Keratinocyte (primary cell): ENCODE measurements around the gene MYH6. TPM values are rescaled to one million over a fixed set of nuclear protein-coding genes. Genes with fewer than 3 reads are reported as not detected.

Experiments used
- DNase-seq: peaks from one replicate; pipeline ENCODE4 v3.0.0-alpha.2; 2011; ENCODE audit warnings: low read depth, missing footprints, low spot score
- FAIRE-seq: peaks from 2 replicates; lab custom pipeline; 2011; peaks lifted over from hg19 to GRCh38; lab: Jason Lieb, UNC
- H2AFZ ChIP-seq: 2 replicates; pipeline ENCODE4 v1.6.0; 2012; ENCODE audit warnings: low read length, control low read depth, inconsistent platforms; ENCODE audit not compliant: control insufficient read depth
- H3K27ac ChIP-seq: 2 replicates; pipeline ENCODE4 v1.5.1; 2011; ENCODE audit warnings: low read length; ENCODE audit not compliant: control insufficient read depth, insufficient read depth
- H3K27me3 ChIP-seq: 3 replicates; pipeline ENCODE4 v1.6.0; 2011; ENCODE audit warnings: low read length; ENCODE audit not compliant: control insufficient read depth, insufficient read depth; ENCODE audit errors: extremely low read depth
- H3K36me3 ChIP-seq, 2 experiments: 2 replicates in 1 of 2; 3 replicates in 1 of 2; pipeline ENCODE4 v1.5.1; 2011; ENCODE audit warnings: low read length in 2 of 2, mild to moderate bottlenecking in 1 of 2; ENCODE audit not compliant: control insufficient read depth in 2 of 2, insufficient read depth in 2 of 2; ENCODE audit errors: extremely low read depth in 1 of 2
- H3K4me1 ChIP-seq: 3 replicates; pipeline ENCODE4 v1.5.1; 2011; ENCODE audit warnings: low read length; ENCODE audit not compliant: control insufficient read depth, insufficient read depth; ENCODE audit errors: extremely low read depth
- H3K4me2 ChIP-seq: 3 replicates; pipeline ENCODE4 v1.6.0; 2011; ENCODE audit warnings: low read depth, low read length; ENCODE audit not compliant: control insufficient read depth, insufficient read depth; ENCODE audit errors: extremely low read depth
- H3K4me3 ChIP-seq, 3 experiments: fragments of 200-600 bp in 1 of 3; sonication (generic) in 1 of 3; 2 replicates in 2 of 3; 3 replicates in 1 of 3; pipeline ENCODE4 v1.5.1; 2011 to 2016; ENCODE audit warnings: low read length in 3 of 3, mild to moderate bottlenecking in 3 of 3, control low read depth in 2 of 3, inconsistent platforms in 1 of 3, low read depth in 1 of 3, mixed read lengths in 1 of 3, mixed run types in 1 of 3, moderate library complexity in 1 of 3; ENCODE audit not compliant: control insufficient read depth in 2 of 3, insufficient read depth in 2 of 3; ENCODE audit errors: extremely low read depth in 1 of 3
- H3K79me2 ChIP-seq: 2 replicates; pipeline ENCODE4 v1.6.0; 2012; ENCODE audit warnings: low read length; ENCODE audit not compliant: control insufficient read depth, insufficient read depth
- H3K9ac ChIP-seq: 3 replicates; pipeline ENCODE4 v1.6.0; 2011; ENCODE audit warnings: low read length; ENCODE audit not compliant: control insufficient read depth, insufficient read depth; ENCODE audit errors: extremely low read depth
- H3K9me1 ChIP-seq: 3 replicates; pipeline ENCODE4 v1.6.0; 2011; ENCODE audit warnings: low read length; ENCODE audit not compliant: control insufficient read depth, insufficient read depth; ENCODE audit errors: extremely low read depth
- H3K9me3 ChIP-seq: 2 replicates; pipeline ENCODE4 v1.5.1; 2012; ENCODE audit warnings: low read depth, low read length; ENCODE audit not compliant: control insufficient read depth
- H4K20me1 ChIP-seq: 3 replicates; pipeline ENCODE4 v1.6.0; 2011; ENCODE audit warnings: low read length; ENCODE audit not compliant: control insufficient read depth, insufficient read depth; ENCODE audit errors: extremely low read depth
- CTCF ChIP-seq, 3 experiments: IDR thresholded peaks in 1 of 3; conservative IDR thresholded peaks in 1 of 3; optimal IDR thresholded peaks in 1 of 3; 2 replicates in 2 of 3; 3 replicates in 1 of 3; pipeline versions ENCODE3 to v1.5.1; 2011; ENCODE audit warnings: low read length in 3 of 3, mild to moderate bottlenecking in 3 of 3, moderate library complexity in 2 of 3, control low read depth in 1 of 3, inconsistent platforms in 1 of 3; ENCODE audit not compliant: insufficient read depth in 2 of 3; ENCODE audit errors: extremely low read depth in 1 of 3
- EZH2 ChIP-seq: IDR thresholded peaks from one replicate; pipeline ENCODE4 v1.6.1; 2012; ENCODE audit warnings: inconsistent platforms, mild to moderate bottlenecking, low read length, moderate library complexity
- dilution Hi-C: fragments of 300-500 bp; cut with MboI; formaldehyde crosslinking; loops from one replicate; pipeline ENCODE4 v1.7.0; 2020; ENCODE audit warnings: low sequenced_read_pairs; ENCODE audit not compliant: extremely low pct_ligation_motif_present
- polyA plus RNA-seq, 5 experiments: library from polyadenylated mRNA; depleted of rRNA in 3 of 5; stranded (reverse) in 3 of 5; stranded (forward) in 1 of 5; unstranded in 1 of 5; fragments of >200 nt; gene quantifications; 1 replicate in 1 of 5; 2 replicates in 3 of 5; 3 replicates in 1 of 5; pipeline versions ENCODE4 v1.2.1 to v1.2.3, GENCODE V29; 2011 to 2012; ENCODE audit warnings: missing spikeins in 2 of 5, low read depth in 1 of 5, low replicate concordance in 1 of 5

The MYH6 gene
- polyA plus RNA-seq, 1 donor (not counting 4 experiments of a cell fraction or from before 2014, with no cell fraction given): not detected

GRCh38 chr14:23411563-23412525 is 3.8 kb upstream of the MYH6 start:
- H3K36me3 ChIP-seq: no peaks in the 10 kb centered on the region
- dilution Hi-C loops: no loop called here
- H3K4me2 ChIP-seq: no peak overlapping the region
- H4K20me1 ChIP-seq: no peaks in the 10 kb centered on the region
- TF ChIP-seq CTCF (optimal IDR thresholded peaks at IDR 0.05 in 1 of 3, IDR thresholded peaks at IDR 0.05 in 1 of 3, conservative IDR thresholded peaks at IDR 0.05 in 1 of 3; ENCODE audit: extremely low read depth in 1 of 3, insufficient read depth in 2 of 3, low read length in 3 of 3) (no peak), EZH2 (no peak)
- no peaks in the 10 kb centered on the region for H3K4me1 ChIP-seq
- H3K4me3 ChIP-seq: no peak overlapping the region
- H3K9me3 ChIP-seq: no peaks in the 10 kb centered on the region
- no peak overlapping the region for H2AFZ ChIP-seq
- no peaks in the 10 kb centered on the region for H3K79me2 ChIP-seq
- no peak overlapping the region for H3K27ac ChIP-seq
- peaks cover 5% of the 10 kb centered on the region for H3K27me3 ChIP-seq
- H3K9ac ChIP-seq: no peak overlapping the region
- no peak for DNase-seq
- FAIRE-seq: no peak
- H3K9me1 ChIP-seq: no peaks in the 10 kb centered on the region

- FAIRE-seq (no peak), DNase-seq (no peak)
- no peak overlapping the region for H3K27ac ChIP-seq
- no peaks in the 10 kb centered on the region for H3K9me1 ChIP-seq
- no peaks in the 10 kb centered on the region for H3K79me2 ChIP-seq
- H2AFZ ChIP-seq: no peak overlapping the region
- H3K9ac ChIP-seq: no peak overlapping the region
- H3K4me1 ChIP-seq: no peaks in the 10 kb centered on the region
- dilution Hi-C loops: no loop called here
- H3K4me3 ChIP-seq: no peak overlapping the region
- no peaks in the 10 kb centered on the region for H3K9me3 ChIP-seq
- H3K36me3 ChIP-seq: no peaks in the 10 kb centered on the region
- peaks cover 5% of the 10 kb centered on the region for H3K27me3 ChIP-seq
- H3K4me2 ChIP-seq: no peak overlapping the region
- no peaks in the 10 kb centered on the region for H4K20me1 ChIP-seq
- no peak for TF ChIP-seq CTCF (optimal IDR thresholded peaks at IDR 0.05 in 1 of 3, IDR thresholded peaks at IDR 0.05 in 1 of 3, conservative IDR thresholded peaks at IDR 0.05 in 1 of 3; ENCODE audit: extremely low read depth in 1 of 3, insufficient read depth in 2 of 3, low read length in 3 of 3)
- no peak for TF ChIP-seq EZH2
These were observed 2.0 kb upstream of the MYH6 start for GRCh38 chr14:23409966-23410635.
